K562 (cell line): Measurements from ENCODE around the gene ARL8A. TPM values are rescaled to one million over a fixed set of nuclear protein-coding genes. Genes with fewer than 3 reads are reported as not detected.

Experiments used
- FOXJ3 ChIP-seq: sonication (generic); formaldehyde crosslinking; IDR thresholded peaks from 2 replicates; pipeline ENCODE4 v1.4.0; 2020; ENCODE audit warnings: mild to moderate bottlenecking, missing genetic modification reagents
- MYC ChIP-seq, 2 experiments: fragments of 250-450 bp in 1 of 2; sonication (Bioruptor Pico) in 1 of 2; IDR thresholded peaks; 2 replicates each; pipeline versions ENCODE4 v1.5.1 to v1.6.1; 2012 to 2021; ENCODE audit warnings: low read depth in 2 of 2, borderline replicate concordance in 1 of 2, improper control_type of control experiment in 1 of 2, low read length in 1 of 2, mild to moderate bottlenecking in 1 of 2, moderate library complexity in 1 of 2
- NFATC3 ChIP-seq: fragments of 450-650 bp; IDR thresholded peaks from 2 replicates; pipeline ENCODE4 v1.6.1; 2017; ENCODE audit warnings: mild to moderate bottlenecking
- NONO ChIP-seq, 2 experiments: fragments of 200-400 bp in 1 of 2; fragments of 450-650 bp in 1 of 2; formaldehyde crosslinking in 1 of 2; IDR thresholded peaks; 2 replicates each; pipeline ENCODE4 v1.6.1; 2017; ENCODE audit warnings: low read depth in 2 of 2, mild to moderate bottlenecking in 2 of 2, moderate library complexity in 2 of 2, low read length in 1 of 2
- POLR2H ChIP-seq: IDR thresholded peaks from 2 replicates; pipeline ENCODE4 v1.6.1; 2016; ENCODE audit warnings: missing genetic modification characterization, low read depth, mild to moderate bottlenecking, control low read depth, missing compliant biosample characterization, moderate library complexity
- PTBP1 ChIP-seq: fragments of 200-400 bp; formaldehyde crosslinking; IDR thresholded peaks from 2 replicates; pipeline ENCODE4 v1.6.1; 2017; ENCODE audit warnings: low read depth, low read length
- PTRF ChIP-seq: fragments of 450-650 bp; IDR thresholded peaks from 2 replicates; pipeline ENCODE4 v1.6.1; 2016; ENCODE audit warnings: mild to moderate bottlenecking, missing genetic modification characterization, missing compliant biosample characterization
- PTTG1 ChIP-seq: fragments of 450-650 bp; IDR thresholded peaks from 2 replicates; pipeline ENCODE4 v1.6.1; 2016; ENCODE audit warnings: low read depth, mild to moderate bottlenecking, missing genetic modification characterization, missing compliant biosample characterization
- SMARCB1 ChIP-seq: IDR thresholded peaks from 2 replicates; pipeline ENCODE4 v1.6.1; 2011; ENCODE audit warnings: improper control_type of control experiment, low read depth; ENCODE audit not compliant: insufficient read length
- ZFP30 ChIP-seq: fragments of 250-450 bp; sonication (Bioruptor Pico); IDR thresholded peaks from 2 replicates; pipeline ENCODE4 v1.8.0; 2022; ENCODE audit warnings: moderate library complexity, mild to moderate bottlenecking, inconsistent platforms, borderline replicate concordance
- ZNF239 ChIP-seq: fragments of 250-450 bp; sonication (Bioruptor Pico); IDR thresholded peaks from 2 replicates; pipeline ENCODE4 v1.4.0; 2020; ENCODE audit warnings: mild to moderate bottlenecking
- ZNF766 ChIP-seq: fragments of 200-800 bp; sonication (Bioruptor generic); conservative IDR thresholded peaks from 2 replicates; pipeline ENCODE4 v1.6.1; 2016; ENCODE audit warnings: missing genetic modification characterization, missing compliant biosample characterization
- ZNF77 ChIP-seq: fragments of 250-450 bp; sonication (Bioruptor Pico); IDR thresholded peaks from 2 replicates; pipeline ENCODE4 v1.5.0; 2020
- ZNF778 ChIP-seq: fragments of 450-650 bp; formaldehyde crosslinking; IDR thresholded peaks from 2 replicates; pipeline ENCODE4 v1.4.0; 2020; ENCODE audit warnings: mild to moderate bottlenecking, moderate library complexity
- polyA plus RNA-seq, 8 experiments: library from polyadenylated mRNA; depleted of rRNA in 4 of 8; stranded (reverse) in 5 of 8; unstranded in 3 of 8; fragments of >200 nt; fragmentation: Nextera tagmentation in 2 of 8; fragmentation: Illumina TruSeq in 1 of 8; extraction: Ambion mirVana in 2 of 8; extraction: Trizol in 1 of 8; gene quantifications; 2 replicates each; pipeline versions ENCODE4 v1.2.1 to v1.2.3, GENCODE V29; 2011 to 2014; ENCODE audit warnings: inconsistent platforms in 1 of 8, missing spikeins in 1 of 8
- total RNA-seq, 7 experiments: library from RNA; depleted of rRNA in 6 of 7; stranded (reverse); fragments of >200 nt in 6 of 7; fragmentation: Illumina TruSeq in 2 of 7; extraction: Trizol in 2 of 7; gene quantifications; 2 replicates each; pipeline versions ENCODE4 v1.2.1 to v1.2.3, GENCODE V29; 2011 to 2021; ENCODE audit warnings: low replicate concordance in 1 of 7
- TF ChIP-seq, protein P1 (sequence below): fragments of 450-650 bp; formaldehyde crosslinking; IDR thresholded peaks from 2 replicates; pipeline ENCODE4 v1.4.0; 2020; ENCODE audit warnings: mild to moderate bottlenecking
- TF ChIP-seq, protein P2 (sequence below): fragments of 250-450 bp; sonication (Bioruptor Pico); IDR thresholded peaks from 2 replicates; pipeline ENCODE4 v1.4.0; 2020; ENCODE audit warnings: mild to moderate bottlenecking, moderate library complexity
- TF ChIP-seq, protein P3 (sequence below), 3 experiments: IDR thresholded peaks in 2 of 3; conservative IDR thresholded peaks in 1 of 3; 2 replicates each; pipeline ENCODE4 v1.5.1; 2011 to 2012; ENCODE audit warnings: low read length in 3 of 3, mild to moderate bottlenecking in 3 of 3, control low read depth in 2 of 3, improper control_type of control experiment in 1 of 3, inconsistent platforms in 1 of 3, low read depth in 1 of 3, mixed read lengths in 1 of 3, moderate library complexity in 1 of 3; ENCODE audit not compliant: insufficient read depth in 2 of 3
- TF ChIP-seq, protein P4 (sequence below): fragments of 250-450 bp; sonication (Bioruptor Pico); IDR thresholded peaks from 2 replicates; pipeline ENCODE4 v1.8.0; 2021; ENCODE audit warnings: moderate library complexity, mild to moderate bottlenecking, inconsistent platforms
- TF ChIP-seq, protein P5 (sequence below): fragments of 450-650 bp; IDR thresholded peaks from one replicate; pipeline ENCODE4 v1.6.1; 2018; ENCODE audit warnings: mild to moderate bottlenecking, moderate library complexity; ENCODE audit not compliant: partially characterized antibody

Gene ARL8A
- total and polyA plus RNA-seq, 9 of the 15 experiments (the other 6 are each of a cell fraction or from before 2014, with no cell fraction given), result 0.17 to 27.3 (median 15.6) TPM

DNA sequence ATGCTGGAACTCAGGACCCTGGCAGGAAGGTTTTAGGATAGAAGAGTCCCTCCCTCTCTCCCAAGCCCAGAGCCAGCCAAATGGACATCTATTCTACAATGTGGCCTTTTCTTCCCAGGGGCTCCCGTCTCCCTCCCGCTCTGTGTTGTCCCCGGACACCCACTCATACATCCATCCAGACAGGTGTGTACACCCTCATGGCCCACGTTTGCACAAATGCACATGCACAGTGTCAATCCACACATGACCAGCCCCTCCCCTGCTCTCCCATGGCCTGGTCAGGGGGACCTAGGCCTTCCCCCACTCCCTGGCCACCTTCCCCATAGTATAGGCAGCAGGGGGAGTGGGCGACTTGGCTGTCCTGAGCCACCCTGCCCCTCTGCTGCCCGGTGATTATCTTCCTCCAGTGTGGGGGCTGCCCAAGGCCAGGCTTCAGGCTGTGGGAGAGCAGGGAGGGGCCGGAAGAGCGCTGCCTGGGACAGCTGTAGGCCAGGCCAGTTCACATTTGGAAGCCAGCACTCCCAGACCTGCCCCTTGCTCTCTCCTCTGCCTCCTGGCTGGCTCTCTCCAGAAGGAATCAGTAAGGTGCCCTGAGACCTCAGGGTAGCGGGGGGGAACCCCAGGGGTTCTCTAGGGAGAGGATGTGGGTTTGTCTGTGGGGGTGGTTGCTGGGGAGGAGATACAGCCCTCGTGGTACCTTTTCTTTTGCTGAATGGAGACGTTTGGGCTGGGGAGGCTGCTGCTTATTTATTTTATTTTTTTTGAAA lies 19.9 kb upstream of the ARL8A start (continued):
- TF ChIP-seq NFATC3 (no peak), ZNF766 (CRISPR knock-in tag) (no peak; the same call in 1 of the 2 replicates), PTTG1 (tag) (no peak), ZNF239 (CRISPR knock-in tag) (no peak), POLR2H (no peak), PTRF (tag) (no peak), ZFP30 (CRISPR knock-in tag) (no peak), MYC (IDR thresholded peaks at IDR 0.05; ENCODE audit: low read depth, low read length) (peak; percentile 41; the same call in 1 of the 2 replicates), MYC (CRISPR knock-in tag; IDR thresholded peaks at IDR 0.05; ENCODE audit: borderline replicate concordance, low read depth) (no peak; the same call in 1 of the 2 replicates), SMARCB1 (no peak), ZNF77 (CRISPR knock-in tag) (0 out of 2 replicates have a peak, but pooled peaks have one; percentile 17), ZNF778 (no peak), PTBP1 (no peak), NONO (IDR thresholded peaks at IDR 0.05; ENCODE audit: low read depth in 2 of 2, low read length in 1 of 2) (no peak), FOXJ3 (no peak)
- TF ChIP-seq, protein P1, sequence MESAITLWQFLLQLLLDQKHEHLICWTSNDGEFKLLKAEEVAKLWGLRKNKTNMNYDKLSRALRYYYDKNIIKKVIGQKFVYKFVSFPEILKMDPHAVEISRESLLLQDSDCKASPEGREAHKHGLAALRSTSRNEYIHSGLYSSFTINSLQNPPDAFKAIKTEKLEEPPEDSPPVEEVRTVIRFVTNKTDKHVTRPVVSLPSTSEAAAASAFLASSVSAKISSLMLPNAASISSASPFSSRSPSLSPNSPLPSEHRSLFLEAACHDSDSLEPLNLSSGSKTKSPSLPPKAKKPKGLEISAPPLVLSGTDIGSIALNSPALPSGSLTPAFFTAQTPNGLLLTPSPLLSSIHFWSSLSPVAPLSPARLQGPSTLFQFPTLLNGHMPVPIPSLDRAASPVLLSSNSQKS, result no peak
- TF ChIP-seq, protein P2, sequence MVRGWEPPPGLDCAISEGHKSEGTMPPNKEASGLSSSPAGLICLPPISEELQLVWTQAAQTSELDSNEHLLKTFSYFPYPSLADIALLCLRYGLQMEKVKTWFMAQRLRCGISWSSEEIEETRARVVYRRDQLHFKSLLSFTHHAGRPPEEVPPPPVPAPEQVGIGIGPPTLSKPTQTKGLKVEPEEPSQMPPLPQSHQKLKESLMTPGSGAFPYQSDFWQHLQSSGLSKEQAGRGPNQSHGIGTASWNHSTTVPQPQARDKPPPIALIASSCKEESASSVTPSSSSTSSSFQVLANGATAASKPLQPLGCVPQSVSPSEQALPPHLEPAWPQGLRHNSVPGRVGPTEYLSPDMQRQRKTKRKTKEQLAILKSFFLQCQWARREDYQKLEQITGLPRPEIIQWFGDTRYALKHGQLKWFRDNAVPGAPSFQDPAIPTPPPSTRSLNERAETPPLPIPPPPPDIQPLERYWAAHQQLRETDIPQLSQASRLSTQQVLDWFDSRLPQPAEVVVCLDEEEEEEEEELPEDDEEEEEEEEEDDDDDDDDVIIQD, result no peak
- TF ChIP-seq, protein P3, sequence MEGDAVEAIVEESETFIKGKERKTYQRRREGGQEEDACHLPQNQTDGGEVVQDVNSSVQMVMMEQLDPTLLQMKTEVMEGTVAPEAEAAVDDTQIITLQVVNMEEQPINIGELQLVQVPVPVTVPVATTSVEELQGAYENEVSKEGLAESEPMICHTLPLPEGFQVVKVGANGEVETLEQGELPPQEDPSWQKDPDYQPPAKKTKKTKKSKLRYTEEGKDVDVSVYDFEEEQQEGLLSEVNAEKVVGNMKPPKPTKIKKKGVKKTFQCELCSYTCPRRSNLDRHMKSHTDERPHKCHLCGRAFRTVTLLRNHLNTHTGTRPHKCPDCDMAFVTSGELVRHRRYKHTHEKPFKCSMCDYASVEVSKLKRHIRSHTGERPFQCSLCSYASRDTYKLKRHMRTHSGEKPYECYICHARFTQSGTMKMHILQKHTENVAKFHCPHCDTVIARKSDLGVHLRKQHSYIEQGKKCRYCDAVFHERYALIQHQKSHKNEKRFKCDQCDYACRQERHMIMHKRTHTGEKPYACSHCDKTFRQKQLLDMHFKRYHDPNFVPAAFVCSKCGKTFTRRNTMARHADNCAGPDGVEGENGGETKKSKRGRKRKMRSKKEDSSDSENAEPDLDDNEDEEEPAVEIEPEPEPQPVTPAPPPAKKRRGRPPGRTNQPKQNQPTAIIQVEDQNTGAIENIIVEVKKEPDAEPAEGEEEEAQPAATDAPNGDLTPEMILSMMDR (IDR thresholded peaks at IDR 0.05 in 2 of 3, conservative IDR thresholded peaks at IDR 0.05 in 1 of 3; ENCODE audit: insufficient read depth in 2 of 3, low read depth in 1 of 3, low read length in 3 of 3), result peak in 1 of 3 experiments; percentile 7; a peak in 1 of 6 replicates
- TF ChIP-seq, protein P4, sequence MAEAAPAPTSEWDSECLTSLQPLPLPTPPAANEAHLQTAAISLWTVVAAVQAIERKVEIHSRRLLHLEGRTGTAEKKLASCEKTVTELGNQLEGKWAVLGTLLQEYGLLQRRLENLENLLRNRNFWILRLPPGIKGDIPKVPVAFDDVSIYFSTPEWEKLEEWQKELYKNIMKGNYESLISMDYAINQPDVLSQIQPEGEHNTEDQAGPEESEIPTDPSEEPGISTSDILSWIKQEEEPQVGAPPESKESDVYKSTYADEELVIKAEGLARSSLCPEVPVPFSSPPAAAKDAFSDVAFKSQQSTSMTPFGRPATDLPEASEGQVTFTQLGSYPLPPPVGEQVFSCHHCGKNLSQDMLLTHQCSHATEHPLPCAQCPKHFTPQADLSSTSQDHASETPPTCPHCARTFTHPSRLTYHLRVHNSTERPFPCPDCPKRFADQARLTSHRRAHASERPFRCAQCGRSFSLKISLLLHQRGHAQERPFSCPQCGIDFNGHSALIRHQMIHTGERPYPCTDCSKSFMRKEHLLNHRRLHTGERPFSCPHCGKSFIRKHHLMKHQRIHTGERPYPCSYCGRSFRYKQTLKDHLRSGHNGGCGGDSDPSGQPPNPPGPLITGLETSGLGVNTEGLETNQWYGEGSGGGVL, result no peak
- TF ChIP-seq, protein P5, sequence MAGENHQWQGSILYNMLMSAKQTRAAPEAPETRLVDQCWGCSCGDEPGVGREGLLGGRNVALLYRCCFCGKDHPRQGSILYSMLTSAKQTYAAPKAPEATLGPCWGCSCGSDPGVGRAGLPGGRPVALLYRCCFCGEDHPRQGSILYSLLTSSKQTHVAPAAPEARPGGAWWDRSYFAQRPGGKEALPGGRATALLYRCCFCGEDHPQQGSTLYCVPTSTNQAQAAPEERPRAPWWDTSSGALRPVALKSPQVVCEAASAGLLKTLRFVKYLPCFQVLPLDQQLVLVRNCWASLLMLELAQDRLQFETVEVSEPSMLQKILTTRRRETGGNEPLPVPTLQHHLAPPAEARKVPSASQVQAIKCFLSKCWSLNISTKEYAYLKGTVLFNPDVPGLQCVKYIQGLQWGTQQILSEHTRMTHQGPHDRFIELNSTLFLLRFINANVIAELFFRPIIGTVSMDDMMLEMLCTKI, result no peak
